COLO668 (cell line): Measurements from ENCODE around the gene RNASE4.
"Not testable (repeated sequence)": the region's sequence is repeated elsewhere in the genome, so short reads cannot be mapped to it uniquely, and the experiment has no call there.

ENCODE experiments used
- DNase-seq: peaks from one replicate; lab custom pipeline; 2025; ENCODE audit not compliant: unreplicated experiment; lab: John Stamatoyannopoulos, UW

RNASE4 gene

GRCh38 chr14:20683891-20684661 is at the start of gene RNASE4:
RNASE4 (plus strand) TSS chr14:20684560; CDS start chr14:20699372, 14,812 bp downstream.
- DNase-seq: peak; percentile 54

GRCh38 chr14:20641591-20641990 is 42.8 kb upstream of the RNASE4 start, which contains the start of gene OR6S1:
OR6S1 (minus strand) TSS chr14:20641691; CDS start chr14:20641691, 0 bp downstream.
- no peak for DNase-seq

- no peak for DNase-seq
These were observed 42.2 kb upstream of the RNASE4 start for GRCh38 chr14:20642182-20642581.

GRCh38 chr14:20642755-20643154 is 41.6 kb upstream of the RNASE4 start:
- not testable (repeated sequence) for DNase-seq

GRCh38 chr14:20644520-20644919 is 39.8 kb upstream of the RNASE4 start:
- DNase-seq: no peak

- DNase-seq: no peak
These were observed 38.9 kb upstream of the RNASE4 start for GRCh38 chr14:20645481-20645880.

- DNase-seq: no peak
These were observed 31.1 kb upstream of the RNASE4 start for GRCh38 chr14:20652996-20653975.

- no peak for DNase-seq
These were observed 28.5 kb upstream of the RNASE4 start for GRCh38 chr14:20655851-20656250.

GRCh38 chr14:20656274-20656673 is 28.1 kb upstream of the RNASE4 start:
- no peak for DNase-seq

- DNase-seq: no peak
These were observed 26.8 kb upstream of the RNASE4 start for GRCh38 chr14:20657216-20658211.

GRCh38 chr14:20658246-20658645 is 26.1 kb upstream of the RNASE4 start:
- no peak for DNase-seq

- DNase-seq: no peak
These were observed 25.0 kb upstream of the RNASE4 start for GRCh38 chr14:20659336-20659735.

GRCh38 chr14:20659813-20660395 is 24.5 kb upstream of the RNASE4 start:
- DNase-seq: no peak

- no peak for DNase-seq
These were observed 23.2 kb upstream of the RNASE4 start for GRCh38 chr14:20661197-20661596.

- peak; percentile 41 for DNase-seq
These were observed 21.2 kb upstream of the RNASE4 start for GRCh38 chr14:20662968-20663732.

- not testable (repeated sequence) for DNase-seq
These were observed 17.9 kb upstream of the RNASE4 start for GRCh38 chr14:20666400-20666961.

- DNase-seq: no peak
These were observed 16.4 kb upstream of the RNASE4 start for GRCh38 chr14:20667957-20668356.

GRCh38 chr14:20668969-20669368 is 15.4 kb upstream of the RNASE4 start:
- DNase-seq: no peak
